Stimulated activated CD8-positive, alpha-beta memory T cell treated with anti-CD3 and anti-CD28 coated beads, Interleukin-4, amount 100 ng/mL, for 24 hours (primary cell): ENCODE measurements around the gene ACTR10.

Source experiments
- DNase-seq: peaks from one replicate; pipeline ENCODE4 v3.0.0-alpha.2; 2020; ENCODE audit warnings: low read depth

ACTR10 gene

GRCh38 chr14:58281969-58282368 is 82.0 kb downstream of the ACTR10 start:
- DNase-seq, result no peak

- DNase-seq, result no peak
Observed at GRCh38 chr14:58282925-58283593, 83.1 kb downstream of the ACTR10 start.

GRCh38 chr14:58283730-58284129 is 83.8 kb downstream of the ACTR10 start:
- no peak for DNase-seq

- no peak for DNase-seq
Observed at GRCh38 chr14:58285132-58285531, 85.2 kb downstream of the ACTR10 start.
